ENCODE measurements around the gene RAB6D.

DNA sequence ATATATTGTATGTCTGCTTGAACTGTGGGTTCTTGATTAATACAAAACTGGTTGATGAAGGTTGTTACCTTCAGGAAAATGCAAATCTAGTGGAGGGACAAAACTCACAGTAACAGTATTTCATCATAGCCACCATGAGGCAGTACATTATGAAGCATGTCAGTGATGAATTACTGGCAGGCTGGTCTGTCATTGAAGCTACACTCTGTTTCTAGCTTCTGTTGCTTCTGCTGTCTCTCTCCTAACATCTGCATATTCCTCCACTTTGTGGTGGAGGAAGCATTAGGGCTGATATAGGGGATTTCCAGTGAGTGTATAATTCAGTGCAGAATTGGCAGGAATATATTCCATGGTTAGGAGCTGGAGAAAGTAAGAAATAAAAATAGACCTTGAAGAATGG is 44.2 kb upstream of the RAB6D start:
- TF ChIP-seq GABPA (IDR thresholded peaks at IDR 0.05; ENCODE audit: low read depth, low read length) (no peak), GABPA (CRISPR knock-in tag; IDR thresholded peaks at IDR 0.05; ENCODE audit: low read depth) (no peak), RARA (CRISPR knock-in tag; IDR thresholded peaks at IDR 0.05) (no peak), ZBTB20 (CRISPR knock-in tag; IDR thresholded peaks at IDR 0.05; ENCODE audit: borderline replicate concordance, low read depth) (no peak), EZH2 (conservative IDR thresholded peaks at IDR 0.05; ENCODE audit: low read depth, low read length) (no peak), TAF1 (CRISPR knock-in tag; IDR thresholded peaks at IDR 0.05) (no peak), HNRNPH1 (optimal IDR thresholded peaks at IDR 0.05; ENCODE audit: low read depth, low read length) (no peak), NR3C1 (CRISPR knock-in tag; IDR thresholded peaks at IDR 0.05) (no peak), FOXM1 (CRISPR knock-in tag; IDR thresholded peaks at IDR 0.05) (no peak), RBM39 (IDR thresholded peaks at IDR 0.05; ENCODE audit: low read depth, low read length, poor library complexity, severe bottlenecking) (no peak), ZNF274 (CRISPR knock-in tag; IDR thresholded peaks at IDR 0.05) (no peak)
- TF ChIP-seq, protein P1, sequence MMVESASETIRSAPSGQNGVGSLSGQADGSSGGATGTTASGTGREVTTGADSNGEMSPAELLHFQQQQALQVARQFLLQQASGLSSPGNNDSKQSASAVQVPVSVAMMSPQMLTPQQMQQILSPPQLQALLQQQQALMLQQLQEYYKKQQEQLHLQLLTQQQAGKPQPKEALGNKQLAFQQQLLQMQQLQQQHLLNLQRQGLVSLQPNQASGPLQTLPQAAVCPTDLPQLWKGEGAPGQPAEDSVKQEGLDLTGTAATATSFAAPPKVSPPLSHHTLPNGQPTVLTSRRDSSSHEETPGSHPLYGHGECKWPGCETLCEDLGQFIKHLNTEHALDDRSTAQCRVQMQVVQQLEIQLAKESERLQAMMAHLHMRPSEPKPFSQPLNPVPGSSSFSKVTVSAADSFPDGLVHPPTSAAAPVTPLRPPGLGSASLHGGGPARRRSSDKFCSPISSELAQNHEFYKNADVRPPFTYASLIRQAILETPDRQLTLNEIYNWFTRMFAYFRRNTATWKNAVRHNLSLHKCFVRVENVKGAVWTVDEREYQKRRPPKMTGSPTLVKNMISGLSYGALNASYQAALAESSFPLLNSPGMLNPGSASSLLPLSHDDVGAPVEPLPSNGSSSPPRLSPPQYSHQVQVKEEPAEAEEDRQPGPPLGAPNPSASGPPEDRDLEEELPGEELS (CRISPR knock-in tag; IDR thresholded peaks at IDR 0.05): no peak
- TF ChIP-seq, protein P2, sequence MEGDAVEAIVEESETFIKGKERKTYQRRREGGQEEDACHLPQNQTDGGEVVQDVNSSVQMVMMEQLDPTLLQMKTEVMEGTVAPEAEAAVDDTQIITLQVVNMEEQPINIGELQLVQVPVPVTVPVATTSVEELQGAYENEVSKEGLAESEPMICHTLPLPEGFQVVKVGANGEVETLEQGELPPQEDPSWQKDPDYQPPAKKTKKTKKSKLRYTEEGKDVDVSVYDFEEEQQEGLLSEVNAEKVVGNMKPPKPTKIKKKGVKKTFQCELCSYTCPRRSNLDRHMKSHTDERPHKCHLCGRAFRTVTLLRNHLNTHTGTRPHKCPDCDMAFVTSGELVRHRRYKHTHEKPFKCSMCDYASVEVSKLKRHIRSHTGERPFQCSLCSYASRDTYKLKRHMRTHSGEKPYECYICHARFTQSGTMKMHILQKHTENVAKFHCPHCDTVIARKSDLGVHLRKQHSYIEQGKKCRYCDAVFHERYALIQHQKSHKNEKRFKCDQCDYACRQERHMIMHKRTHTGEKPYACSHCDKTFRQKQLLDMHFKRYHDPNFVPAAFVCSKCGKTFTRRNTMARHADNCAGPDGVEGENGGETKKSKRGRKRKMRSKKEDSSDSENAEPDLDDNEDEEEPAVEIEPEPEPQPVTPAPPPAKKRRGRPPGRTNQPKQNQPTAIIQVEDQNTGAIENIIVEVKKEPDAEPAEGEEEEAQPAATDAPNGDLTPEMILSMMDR (CRISPR knock-in tag; IDR thresholded peaks at IDR 0.05): no peak
